GDM1 (cell line): Measurements from ENCODE around the gene TRANK1.
"Not testable (repeated sequence)": the region's sequence is repeated elsewhere in the genome, so short reads cannot be mapped to it uniquely, and the experiment has no call there.

ENCODE experiments used
- DNase-seq: peaks from one replicate; lab custom pipeline; 2025; lab: John Stamatoyannopoulos, UW

Gene TRANK1

DNA sequence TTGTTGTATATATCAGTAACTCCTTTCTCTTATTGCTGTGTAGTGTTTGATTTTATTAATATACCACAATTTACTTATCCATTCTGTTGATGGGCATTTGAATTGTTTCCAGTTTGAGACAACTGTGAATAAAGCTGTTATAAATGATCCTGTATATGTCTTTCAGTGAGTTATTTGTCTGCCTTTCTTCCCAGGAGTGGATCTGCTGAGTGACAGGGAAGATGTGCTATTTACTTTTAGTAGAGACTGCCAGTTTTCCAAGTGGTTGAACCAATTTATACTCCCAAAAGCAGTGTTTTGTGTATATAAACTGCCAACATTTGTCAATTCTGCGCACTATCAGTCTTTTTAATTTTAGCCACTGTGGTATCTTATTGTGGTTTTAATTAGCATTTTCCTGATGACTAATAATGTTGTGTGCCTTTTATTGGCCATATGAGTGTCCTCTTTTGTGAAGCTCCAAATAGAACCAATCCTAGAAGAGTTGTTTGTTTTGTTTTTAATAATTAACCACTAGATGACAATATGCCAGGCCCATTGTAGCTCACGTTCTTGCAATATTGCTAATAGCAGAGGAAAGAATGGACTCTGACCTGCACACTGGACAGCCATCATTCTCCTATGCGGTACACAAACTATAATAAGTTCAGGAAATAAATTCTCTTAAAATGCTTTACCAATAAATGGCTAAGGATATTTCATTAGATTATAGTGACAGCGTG lies 25.3 kb downstream of the TRANK1 start:
- no peak for DNase-seq

- DNase-seq: no peak
Measured at GRCh38 chr3:36918050-36918449, 26.8 kb downstream of the TRANK1 start.

DNA sequence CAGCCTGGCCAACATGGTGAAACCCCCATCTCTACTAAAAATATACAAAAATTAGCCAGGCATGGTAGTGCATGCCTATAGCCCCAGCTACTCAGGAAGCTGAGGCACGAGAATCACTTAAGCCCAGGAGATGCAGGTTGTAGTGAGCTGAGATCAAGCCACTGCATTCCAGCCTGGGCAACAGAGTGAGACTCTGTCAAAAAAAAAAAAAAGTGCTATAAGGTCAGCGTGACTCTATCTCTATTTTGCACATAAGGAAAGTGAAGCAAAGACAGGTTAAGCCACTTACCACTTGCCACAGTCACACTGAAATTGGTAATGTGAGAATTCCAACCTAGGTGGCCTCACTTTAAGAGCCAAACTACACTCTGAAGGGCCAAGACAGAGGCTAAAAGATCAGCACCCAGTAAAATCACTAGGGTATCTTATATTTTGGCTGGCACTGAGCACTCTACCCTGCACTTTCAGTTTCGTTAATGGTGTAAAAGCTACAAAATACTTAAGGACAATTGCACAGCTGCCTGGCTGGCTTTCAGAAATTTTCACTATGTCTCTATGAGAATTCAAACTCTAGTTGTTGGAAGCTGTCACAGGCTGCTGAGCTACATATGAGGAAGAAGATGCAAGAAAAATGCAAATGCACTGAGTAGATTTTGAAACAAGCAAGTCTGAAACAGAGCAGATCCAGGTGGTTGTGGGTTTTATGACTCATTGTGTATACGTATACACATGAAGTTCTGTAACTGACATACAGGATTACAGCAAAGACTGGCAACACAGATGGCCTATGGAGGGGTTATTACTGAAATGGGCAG lies 32.7 kb downstream of the TRANK1 start:
- peak; percentile 30 for DNase-seq

- no peak for DNase-seq
Measured at GRCh38 chr3:36909666-36910065, 35.2 kb downstream of the TRANK1 start.

DNA sequence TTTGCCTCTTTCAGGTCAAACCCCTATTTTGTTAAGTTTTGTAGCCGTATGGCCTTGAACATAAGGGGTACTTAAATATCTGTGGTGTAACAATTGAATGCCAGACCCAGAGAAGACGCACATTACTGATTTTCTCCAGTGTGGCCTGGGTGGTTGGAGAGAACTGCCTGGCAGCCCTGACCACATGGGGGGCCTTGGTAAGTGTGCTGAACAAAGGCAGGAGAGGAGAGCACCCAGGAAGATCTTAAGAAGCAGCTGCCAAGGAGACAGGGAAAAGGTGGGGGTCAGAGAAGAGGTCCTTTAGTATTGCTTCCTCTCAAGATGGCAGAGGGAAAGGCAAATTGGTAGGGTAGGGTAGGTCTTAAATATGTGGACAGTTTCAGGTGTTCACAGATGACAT lies 35.7 kb downstream of the TRANK1 start:
- no peak for DNase-seq

- no peak for DNase-seq
Measured at GRCh38 chr3:36908647-36909180, 36.1 kb downstream of the TRANK1 start.

GRCh38 chr3:36907911-36908646 lies 36.8 kb downstream of the TRANK1 start:
- DNase-seq: no peak

- no peak for DNase-seq
Measured at GRCh38 chr3:36906504-36907149, 38.2 kb downstream of the TRANK1 start.

GRCh38 chr3:36905545-36905944 lies 39.3 kb downstream of the TRANK1 start:
- DNase-seq: no peak

GRCh38 chr3:36904641-36905040 lies 40.2 kb downstream of the TRANK1 start:
- no peak for DNase-seq

GRCh38 chr3:36904065-36904464 lies 40.8 kb downstream of the TRANK1 start:
- not testable (repeated sequence) for DNase-seq

DNA sequence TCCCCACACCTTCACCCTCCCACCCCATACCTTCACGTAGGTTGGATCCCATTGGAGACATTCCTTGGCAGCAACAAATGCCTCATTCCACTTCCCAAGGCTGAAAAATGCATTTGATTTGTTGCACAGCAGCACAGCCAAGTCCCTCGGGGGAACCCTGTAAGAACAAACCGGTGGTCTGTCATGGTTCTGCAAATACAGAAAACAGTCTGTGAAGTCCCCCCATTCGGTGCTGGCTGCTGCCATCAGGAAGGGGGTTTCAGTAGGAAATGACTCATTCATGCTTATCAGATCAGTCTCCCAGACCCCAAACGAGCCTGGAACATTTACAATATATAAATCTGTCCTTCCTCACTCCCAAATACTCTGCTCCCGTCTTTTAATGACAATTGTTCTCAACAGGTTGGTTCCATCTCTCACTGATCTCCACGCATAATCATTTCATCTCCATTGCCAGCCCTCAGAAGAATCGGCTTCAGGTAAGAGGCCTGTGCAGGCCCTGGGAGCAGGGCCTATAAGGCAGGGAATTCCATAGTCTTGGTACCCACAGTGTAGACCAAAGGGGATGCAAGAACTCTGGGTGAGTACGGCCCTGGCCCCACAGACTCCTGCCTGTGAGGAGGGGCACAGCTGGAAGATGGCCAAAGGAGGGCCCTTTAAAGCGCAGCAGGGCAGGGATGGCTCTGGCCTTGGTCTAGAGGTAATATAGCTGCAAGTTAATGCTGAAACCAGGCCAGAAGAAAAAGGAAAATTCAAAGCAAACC lies 41.6 kb downstream of the TRANK1 start:
- no peak for DNase-seq

- DNase-seq: no peak
Measured at GRCh38 chr3:36901588-36901987, 43.3 kb downstream of the TRANK1 start.

DNA sequence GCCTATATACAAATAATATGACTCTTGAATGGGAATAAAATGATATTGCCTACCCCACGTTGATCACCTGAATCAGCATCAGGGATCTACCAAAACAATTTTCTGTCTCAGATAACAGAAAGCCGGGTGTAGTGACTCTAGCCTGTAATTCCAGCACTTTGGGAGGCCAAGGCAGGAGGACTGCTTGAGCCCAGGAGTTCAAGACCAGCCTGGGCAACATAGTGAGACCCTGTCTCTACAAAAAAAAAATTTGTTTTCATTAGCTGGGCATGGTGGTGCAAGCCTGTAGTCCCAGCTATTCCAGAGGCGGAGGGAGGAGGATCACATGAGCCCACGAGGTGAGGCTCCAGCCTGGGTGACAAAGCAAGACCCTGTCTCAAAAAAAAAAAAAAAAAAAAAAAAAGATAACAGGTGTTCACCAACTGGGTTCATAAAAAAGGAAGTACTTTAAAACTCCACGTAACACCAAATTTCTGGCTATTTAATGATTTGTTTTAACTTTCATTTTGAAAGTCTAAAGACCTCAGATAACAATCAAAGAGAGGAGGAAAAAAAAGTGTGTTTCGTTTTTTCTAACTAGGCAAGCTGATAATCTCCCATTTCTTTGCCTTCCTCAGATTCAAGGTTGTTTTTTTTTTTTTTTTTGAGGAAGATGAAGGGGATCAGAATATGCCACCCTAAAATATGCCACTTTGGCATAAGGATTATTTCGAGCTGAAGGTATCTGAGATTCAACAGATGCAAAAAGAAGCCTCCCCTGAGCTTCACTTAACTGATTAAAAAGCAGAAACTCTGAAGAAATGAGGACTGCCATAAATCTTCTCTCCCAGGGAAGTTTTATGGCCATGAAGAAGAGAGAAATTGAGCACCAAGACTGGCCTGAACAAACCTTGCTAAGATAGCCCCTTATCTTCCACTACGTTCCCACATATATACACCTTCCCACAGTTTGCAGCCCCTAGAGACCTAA lies 44.1 kb downstream of the TRANK1 start:
- DNase-seq: no peak

- no peak for DNase-seq
Measured at GRCh38 chr3:36895496-36896409, 49.1 kb downstream of the TRANK1 start.

DNA sequence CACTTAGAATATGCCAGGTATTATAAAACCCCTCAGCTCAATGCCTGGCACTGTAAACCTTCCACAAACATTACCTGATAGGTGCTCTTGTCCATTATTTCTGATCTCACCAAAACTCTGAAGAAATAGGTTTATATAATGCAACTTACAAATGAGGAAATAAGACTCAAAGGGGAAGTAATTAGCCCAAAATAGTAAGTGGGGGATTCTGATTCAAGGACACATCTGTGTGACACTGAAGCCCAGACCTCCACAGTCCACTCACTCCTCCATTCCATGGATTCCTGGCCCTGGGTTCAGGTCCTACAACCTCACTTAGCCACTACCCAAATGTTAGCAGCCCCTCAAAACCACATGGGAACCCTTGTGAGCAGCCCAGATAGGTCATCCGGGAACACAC lies 49.9 kb downstream of the TRANK1 start:
- no peak for DNase-seq

DNA sequence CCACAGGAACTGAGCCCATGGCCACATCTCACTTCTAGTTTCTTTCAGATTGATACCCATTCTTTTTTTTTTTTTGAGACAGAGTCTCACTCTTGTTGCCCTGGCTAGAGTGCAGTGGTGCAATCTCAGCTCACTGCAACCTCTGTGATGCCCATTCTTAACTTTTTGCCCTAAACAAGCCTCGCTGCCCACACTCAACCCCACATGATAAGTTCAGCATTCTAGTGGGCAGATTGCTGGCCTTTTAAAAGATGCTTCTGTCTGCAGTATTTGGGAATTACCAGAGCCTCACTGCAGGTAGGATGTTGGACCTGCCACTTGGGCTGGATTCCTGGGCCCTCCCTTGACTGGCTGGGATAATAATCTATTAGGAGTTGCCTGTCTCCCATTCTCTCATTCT lies 51.0 kb downstream of the TRANK1 start:
- DNase-seq: no peak

GRCh38 chr3:36893137-36893557 lies 51.7 kb downstream of the TRANK1 start:
- peak; percentile 27 for DNase-seq
